Jurkat, Clone E6-1 (cell line): ENCODE data around the gene GPR89B. TPM values are rescaled to one million over a fixed set of nuclear protein-coding genes. Genes with fewer than 3 reads are reported as not detected.
"Not testable (repeated sequence)": the region's sequence is repeated elsewhere in the genome, so short reads cannot be mapped to it uniquely, and the experiment has no call there.

Source experiments
- DNase-seq: peaks from one replicate; pipeline ENCODE4 v3.0.0-alpha.2; 2011; ENCODE audit warnings: low read depth, low spot score
- H3K4me3 ChIP-seq: 2 replicates; pipeline ENCODE4 v1.5.1; 2011; ENCODE audit warnings: mild to moderate bottlenecking, low read length, control low read depth, moderate library complexity
- polyA plus RNA-seq: library from polyadenylated mRNA; unstranded; fragments of >200 nt; gene quantifications from one replicate; pipeline ENCODE4 v1.2.1, GENCODE V29; 2012; ENCODE audit warnings: missing spikeins; ENCODE audit not compliant: insufficient read length, insufficient read depth

GPR89B gene
- polyA plus RNA-seq = 8.2 TPM

- H3K4me3 ChIP-seq = peak within 1 kb of the TSS; percentile 70
- DNase-seq = peak; percentile 84
Measured at GRCh38 chr1:147928236-147929132, at the start of gene GPR89B. TSS of gene GPR89B (plus strand) at chr1:147928420. CDS start at chr1:147928537, 117 bp downstream.

GRCh38 chr1:147879911-147880310, 48.3 kb upstream of the GPR89B start:
- no peak for DNase-seq
- H3K4me3 ChIP-seq = no peak overlapping the region

GRCh38 chr1:147882535-147882934, 45.7 kb upstream of the GPR89B start:
- H3K4me3 ChIP-seq = no peak overlapping the region

GRCh38 chr1:147890177-147890790, 37.9 kb upstream of the GPR89B start:
- no peak overlapping the region for H3K4me3 ChIP-seq
- no peak for DNase-seq

More at GRCh38 chr1:147882535-147882934, 45.7 kb upstream of the GPR89B start:
- DNase-seq = no peak

- no peak overlapping the region for H3K4me3 ChIP-seq
- DNase-seq = no peak
Measured at GRCh38 chr1:147891088-147891487, 37.1 kb upstream of the GPR89B start.

- no peak overlapping the region for H3K4me3 ChIP-seq
- DNase-seq = no peak
Measured at GRCh38 chr1:147892216-147892615, 36.0 kb upstream of the GPR89B start.

GRCh38 chr1:147892731-147893214, 35.4 kb upstream of the GPR89B start:
- peak; percentile 27 for DNase-seq
- H3K4me3 ChIP-seq = no peak overlapping the region

GRCh38 chr1:147895123-147895522, 33.1 kb upstream of the GPR89B start:
- no peak for DNase-seq
- H3K4me3 ChIP-seq = no peak overlapping the region

- H3K4me3 ChIP-seq = no peak overlapping the region
- no peak for DNase-seq
Measured at GRCh38 chr1:147897029-147897752, 31.0 kb upstream of the GPR89B start.

GRCh38 chr1:147897789-147898188, 30.4 kb upstream of the GPR89B start:
- DNase-seq = no peak
- H3K4me3 ChIP-seq = no peak overlapping the region

GRCh38 chr1:147902253-147902845, 25.9 kb upstream of the GPR89B start, which contains the start of gene GJA8:
TSS of gene GJA8 (plus strand) at chr1:147902795. CDS start at chr1:147907956, 5,161 bp downstream.
- no peak for DNase-seq
- H3K4me3 ChIP-seq = no peak within 1 kb of the TSS

- H3K4me3 ChIP-seq = no peak overlapping the region
- no peak for DNase-seq
Measured at GRCh38 chr1:147904726-147905125, 23.5 kb upstream of the GPR89B start.

GRCh38 chr1:147907786-147908509, 20.3 kb upstream of the GPR89B start:
- no peak for DNase-seq
- H3K4me3 ChIP-seq = no peak overlapping the region

GRCh38 chr1:147912553-147912952, 15.7 kb upstream of the GPR89B start:
- DNase-seq = no peak
- no peak overlapping the region for H3K4me3 ChIP-seq

- DNase-seq = no peak
- no peak overlapping the region for H3K4me3 ChIP-seq
Measured at GRCh38 chr1:147913362-147913942, 14.8 kb upstream of the GPR89B start.

GRCh38 chr1:147919896-147920295, 8.3 kb upstream of the GPR89B start:
- DNase-seq = no peak

GRCh38 chr1:147924813-147925212, 3.4 kb upstream of the GPR89B start:
- no peak for DNase-seq
- no peak overlapping the region for H3K4me3 ChIP-seq

More at GRCh38 chr1:147919896-147920295, 8.3 kb upstream of the GPR89B start:
- H3K4me3 ChIP-seq = no peak overlapping the region

GRCh38 chr1:147927215-147927614, 1.0 kb upstream of the GPR89B start:
- H3K4me3 ChIP-seq, DNase-seq: not testable (repeated sequence)
